HAP-1 (cell line): ENCODE measurements around the gene AXIN2.
"Not testable (repeated sequence)": the region's sequence is repeated elsewhere in the genome, so short reads cannot be mapped to it uniquely, and the experiment has no call there.

ENCODE experiments used
- DNase-seq, 2 experiments: peaks; one replicate each; pipeline ENCODE4 v3.0.0-alpha.2; 2016 to 2020; ENCODE audit warnings: low spot score in 2 of 2
- H3K27me3 ChIP-seq: fragments of 250-450 bp; sonication (Bioruptor Pico); 2 replicates; pipeline ENCODE4 v1.5.1; 2020; ENCODE audit warnings: low read depth, mild to moderate bottlenecking, moderate library complexity
- H3K36me3 ChIP-seq: fragments of 250-450 bp; sonication (Bioruptor Pico); replicated peaks from 2 replicates; pipeline ENCODE4 v1.5.1; 2020; ENCODE audit warnings: mild to moderate bottlenecking
- H3K4me1 ChIP-seq: fragments of 250-450 bp; sonication (Bioruptor Pico); 2 replicates; pipeline ENCODE4 v1.5.1; 2020; ENCODE audit warnings: mild to moderate bottlenecking
- H3K4me3 ChIP-seq: fragments of 250-450 bp; sonication (Bioruptor Pico); 2 replicates; pipeline ENCODE4 v1.5.1; 2020; ENCODE audit warnings: mild to moderate bottlenecking, moderate library complexity
- H3K9me3 ChIP-seq: fragments of 250-450 bp; sonication (Bioruptor Pico); 2 replicates; pipeline ENCODE4 v1.5.1; 2020; ENCODE audit warnings: mild to moderate bottlenecking, moderate library complexity
- in situ Hi-C: fragments of 300-500 bp; cut with MboI; formaldehyde crosslinking; loops from 3 replicates; pipeline ENCODE4 v1.14.3; 2020; ENCODE audit warnings: low sequenced_read_pairs, inconsistent platforms, mixed read lengths

AXIN2 gene

GRCh38 chr17:65496801-65497200 lies 64.6 kb downstream of the AXIN2 start:
- in situ Hi-C loops, result no loop called here
- no peaks in the 10 kb centered on the region for H3K9me3 ChIP-seq
- no peak for DNase-seq

GRCh38 chr17:65495122-65496055 lies 66.1 kb downstream of the AXIN2 start:
- in situ Hi-C loops, result no loop called here
- Histone ChIP-seq H3K36me3 (no peaks in the 10 kb centered on the region), H3K4me3 (no peak overlapping the region), H3K27me3 (no peaks in the 10 kb centered on the region), H3K4me1 (no peaks in the 10 kb centered on the region), H3K9me3 (no peaks in the 10 kb centered on the region)
- no peak for DNase-seq

More at GRCh38 chr17:65496801-65497200, 64.6 kb downstream of the AXIN2 start:
- no peaks in the 10 kb centered on the region for H3K27me3 ChIP-seq
- no peaks in the 10 kb centered on the region for H3K4me1 ChIP-seq
- H3K4me3 ChIP-seq, result no peak overlapping the region
- no peaks in the 10 kb centered on the region for H3K36me3 ChIP-seq

GRCh38 chr17:65489413-65490155 lies 71.9 kb downstream of the AXIN2 start:
- no peak for DNase-seq
- H3K9me3 ChIP-seq, result no peaks in the 10 kb centered on the region
- no peaks in the 10 kb centered on the region for H3K4me1 ChIP-seq
- in situ Hi-C loops, result no loop called here
- H3K4me3 ChIP-seq, result no peak overlapping the region
- H3K27me3 ChIP-seq, result no peaks in the 10 kb centered on the region
- no peaks in the 10 kb centered on the region for H3K36me3 ChIP-seq

GRCh38 chr17:65488665-65489064 lies 72.8 kb downstream of the AXIN2 start:
- H3K4me3 ChIP-seq, result no peak overlapping the region
- in situ Hi-C loops, result no loop called here
- no peaks in the 10 kb centered on the region for H3K27me3 ChIP-seq
- DNase-seq, result no peak
- H3K4me1 ChIP-seq, result no peaks in the 10 kb centered on the region
- no peaks in the 10 kb centered on the region for H3K9me3 ChIP-seq
- no peaks in the 10 kb centered on the region for H3K36me3 ChIP-seq

GRCh38 chr17:65487990-65488389 lies 73.5 kb downstream of the AXIN2 start:
- Histone ChIP-seq H3K4me1 (no peaks in the 10 kb centered on the region), H3K9me3 (no peaks in the 10 kb centered on the region), H3K27me3 (no peaks in the 10 kb centered on the region), H3K4me3 (no peak overlapping the region), H3K36me3 (no peaks in the 10 kb centered on the region)
- DNase-seq, result no peak
- in situ Hi-C loops, result no loop called here

DNA sequence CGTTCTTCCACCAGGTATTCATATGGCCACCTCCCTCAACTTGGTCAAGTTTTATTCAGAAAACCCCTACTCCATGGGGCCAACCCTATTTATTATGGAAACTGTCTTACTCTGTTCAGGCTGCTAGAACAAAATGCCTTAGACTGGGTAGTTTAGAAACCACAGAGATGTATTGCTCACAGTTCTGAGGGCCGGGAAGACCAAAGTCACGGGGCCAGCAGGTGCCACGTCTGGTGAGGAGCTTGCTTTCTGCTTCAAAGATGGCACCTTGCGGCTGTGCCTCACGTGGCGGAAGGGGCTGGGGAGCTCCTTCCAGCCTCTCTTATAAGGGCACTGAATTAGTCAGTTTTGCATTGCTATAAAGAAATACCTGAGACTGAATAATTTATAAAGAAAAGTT lies 74.3 kb downstream of the AXIN2 start:
- in situ Hi-C loops, result no loop called here
- no peaks in the 10 kb centered on the region for H3K27me3 ChIP-seq
- no peaks in the 10 kb centered on the region for H3K9me3 ChIP-seq
- H3K36me3 ChIP-seq, result no peaks in the 10 kb centered on the region
- no peak overlapping the region for H3K4me3 ChIP-seq
- no peak for DNase-seq
- no peaks in the 10 kb centered on the region for H3K4me1 ChIP-seq

- in situ Hi-C loops, result no loop called here
- Histone ChIP-seq H3K4me3 (no peak overlapping the region), H3K9me3 (no peaks in the 10 kb centered on the region), H3K27me3 (no peaks in the 10 kb centered on the region), H3K36me3 (no peaks in the 10 kb centered on the region), H3K4me1 (no peaks in the 10 kb centered on the region)
- DNase-seq, result no peak
Observed at GRCh38 chr17:65485388-65486299, 75.8 kb downstream of the AXIN2 start.

- H3K27me3 ChIP-seq, in situ Hi-C loops, DNase-seq, H3K9me3 ChIP-seq, H3K36me3 ChIP-seq, H3K4me3 ChIP-seq, H3K4me1 ChIP-seq: not testable (repeated sequence)
Observed at GRCh38 chr17:65484405-65484804, 77.0 kb downstream of the AXIN2 start.

DNA sequence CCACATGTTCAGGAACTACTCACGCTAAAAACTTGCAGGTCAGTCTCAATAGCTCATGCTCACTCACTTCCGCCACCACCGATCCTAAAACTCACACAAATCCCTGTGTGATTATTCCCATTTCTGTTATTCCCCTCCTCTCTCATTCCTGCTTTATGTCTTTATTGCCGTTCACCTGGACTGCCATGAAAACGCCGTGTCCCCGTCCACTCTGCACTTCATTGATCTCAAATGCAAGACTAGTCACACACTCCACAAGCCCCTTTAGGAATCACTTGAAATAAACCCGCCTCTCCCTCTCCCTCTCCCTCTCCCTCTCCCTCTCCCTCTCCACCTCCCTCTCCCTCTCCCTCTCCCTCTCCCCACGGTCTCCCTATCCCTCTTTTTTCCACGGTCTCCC lies 78.0 kb downstream of the AXIN2 start:
- in situ Hi-C loops, result no loop called here
- DNase-seq, result no peak

GRCh38 chr17:65482201-65482600 lies 79.2 kb downstream of the AXIN2 start:
- Histone ChIP-seq H3K27me3 (no peaks in the 10 kb centered on the region), H3K4me1 (no peaks in the 10 kb centered on the region), H3K9me3 (no peaks in the 10 kb centered on the region), H3K36me3 (no peaks in the 10 kb centered on the region), H3K4me3 (no peak overlapping the region)
- no peak for DNase-seq
- in situ Hi-C loops, result no loop called here

More for the DNA sequence above, 78.0 kb downstream of the AXIN2 start:
- Histone ChIP-seq H3K36me3 (no peaks in the 10 kb centered on the region), H3K9me3 (no peaks in the 10 kb centered on the region), H3K27me3 (no peaks in the 10 kb centered on the region), H3K4me1 (no peaks in the 10 kb centered on the region), H3K4me3 (no peak overlapping the region)

GRCh38 chr17:65479282-65479681 lies 82.2 kb downstream of the AXIN2 start:
- Histone ChIP-seq H3K4me1 (no peaks in the 10 kb centered on the region), H3K36me3 (no peaks in the 10 kb centered on the region), H3K4me3 (no peak overlapping the region), H3K27me3 (no peaks in the 10 kb centered on the region), H3K9me3 (no peaks in the 10 kb centered on the region)
- in situ Hi-C loops, result no loop called here
- DNase-seq, result no peak
